Mesodermal cell (in vitro differentiated cells): ENCODE data around the gene ZNF3.
A peak's percentile ranks its signal among the peaks of the same experiment; 100 is the strongest.

Source experiments
- H3K27ac ChIP-seq: 2 replicates; pipeline ENCODE4 v1.7.0; 2013; ENCODE audit warnings: mild to moderate bottlenecking, low read depth, low read length, moderate library complexity; ENCODE audit not compliant: severe bottlenecking
- H3K36me3 ChIP-seq: 2 replicates; pipeline ENCODE4 v1.7.1; 2013; ENCODE audit warnings: mild to moderate bottlenecking, low read length, moderate library complexity; ENCODE audit not compliant: control insufficient read depth, insufficient read depth
- H3K4me1 ChIP-seq: one replicate; pipeline ENCODE4 v1.7.1; 2013; ENCODE audit warnings: mild to moderate bottlenecking, low read length; ENCODE audit not compliant: insufficient read depth, control insufficient read depth, poor library complexity, severe bottlenecking
- H3K4me3 ChIP-seq: 2 replicates; pipeline ENCODE4 v1.7.0; 2013; ENCODE audit warnings: low read length, control low read depth, mild to moderate bottlenecking; ENCODE audit not compliant: insufficient read depth, poor library complexity, severe bottlenecking; ENCODE audit errors: extremely low read depth
- H3K9me3 ChIP-seq: 2 replicates; pipeline ENCODE4 v1.7.1; 2013; ENCODE audit warnings: mild to moderate bottlenecking, low read length, moderate library complexity; ENCODE audit not compliant: control insufficient read depth
- WGBS, 2 experiments: methylation state at CpG; one replicate each; pipeline ENCODE4 v1.1.5; 2013; ENCODE audit warnings: missing lambda C conversion rate in 2 of 2; ENCODE audit not compliant: insufficient coverage in 2 of 2; 5-methylcytosine and 5-hydroxymethylcytosine counted together

The ZNF3 gene

DNA sequence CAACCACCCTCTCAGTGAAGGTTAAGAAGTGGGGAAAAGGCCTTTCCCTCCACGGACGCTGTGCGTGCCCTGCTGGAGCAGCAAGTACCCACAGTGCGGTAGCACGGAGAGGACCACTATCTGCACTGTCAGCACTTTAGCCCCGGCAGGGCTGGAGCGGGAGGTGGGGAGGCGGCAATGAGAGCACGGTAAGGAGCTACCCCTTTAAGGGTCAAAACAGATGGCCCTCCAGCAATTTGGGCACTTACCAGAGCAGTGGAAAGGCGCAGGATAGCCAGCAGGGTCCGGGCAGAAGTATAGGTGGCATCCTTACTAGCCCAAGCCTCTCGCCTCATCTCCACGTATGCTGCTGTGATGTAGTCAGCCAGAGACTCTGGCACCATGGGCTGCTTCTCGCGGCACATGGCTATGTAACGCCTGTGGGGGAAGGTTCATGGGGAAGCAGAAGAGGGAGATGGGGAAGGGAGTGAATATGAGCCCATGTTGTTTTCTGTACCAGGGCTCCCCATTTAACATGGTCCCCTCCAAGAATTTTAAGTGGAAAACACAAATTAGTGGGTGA lies 12.5 kb upstream of the ZNF3 start:
- WGBS, 2 experiments, result 94 to 97% methylated on average over 11 to 16 of the region's 16 CpGs
- peak overlapping the region; percentile 7 for H3K27ac ChIP-seq
- H3K36me3 ChIP-seq, result peaks cover 93% of the 10 kb centered on the region
- no peaks in the 10 kb centered on the region for H3K9me3 ChIP-seq
- peaks cover 51% of the 10 kb centered on the region for H3K4me1 ChIP-seq
- H3K4me3 ChIP-seq, result no peak overlapping the region

- 86 to 91% methylated on average over 12 of the region's 13 CpGs for WGBS, 2 experiments
- H3K4me1 ChIP-seq, result peaks cover 46% of the 10 kb centered on the region
- H3K27ac ChIP-seq, result peak overlapping the region; percentile 7
- H3K36me3 ChIP-seq, result peaks cover 88% of the 10 kb centered on the region
- H3K9me3 ChIP-seq, result no peaks in the 10 kb centered on the region
- no peak overlapping the region for H3K4me3 ChIP-seq
These were observed 12.0 kb upstream of the ZNF3 start for GRCh38 chr7:100093498-100093897.

GRCh38 chr7:100093054-100093453 lies 11.5 kb upstream of the ZNF3 start:
- Histone ChIP-seq H3K4me3 (no peak overlapping the region), H3K27ac (peak overlapping the region; percentile 7), H3K9me3 (no peaks in the 10 kb centered on the region), H3K36me3 (peaks cover 84% of the 10 kb centered on the region), H3K4me1 (peaks cover 41% of the 10 kb centered on the region)
- WGBS, 2 experiments, result 94 to 95% methylated on average over 5 of the region's 8 CpGs

GRCh38 chr7:100091411-100092181 lies 10.1 kb upstream of the ZNF3 start:
- H3K36me3 ChIP-seq, result peaks cover 69% of the 10 kb centered on the region
- WGBS, 2 experiments, result 85 to 88% methylated on average over 15 to 18 of the region's 19 CpGs
- H3K4me3 ChIP-seq, result no peak overlapping the region
- no peaks in the 10 kb centered on the region for H3K9me3 ChIP-seq
- H3K4me1 ChIP-seq, result peaks cover 49% of the 10 kb centered on the region
- H3K27ac ChIP-seq, result peak overlapping the region; percentile 50

- no peaks in the 10 kb centered on the region for H3K9me3 ChIP-seq
- no peak overlapping the region for H3K4me3 ChIP-seq
- 97 to 98% methylated on average over 6 to 11 of the region's 14 CpGs for WGBS, 2 experiments
- H3K36me3 ChIP-seq, result peaks cover 61% of the 10 kb centered on the region
- peaks cover 47% of the 10 kb centered on the region for H3K4me1 ChIP-seq
- H3K27ac ChIP-seq, result peak overlapping the region; percentile 50
These were observed 9.2 kb upstream of the ZNF3 start for GRCh38 chr7:100090527-100091410.

GRCh38 chr7:100089458-100090196 lies 8.1 kb upstream of the ZNF3 start:
- WGBS, 2 experiments, result 44 to 48% methylated on average over 5 to 6 of the region's 7 CpGs
- Histone ChIP-seq H3K27ac (peak overlapping the region; percentile 98), H3K4me1 (peaks cover 41% of the 10 kb centered on the region), H3K36me3 (peaks cover 49% of the 10 kb centered on the region), H3K4me3 (peak overlapping the region; percentile 71), H3K9me3 (no peaks in the 10 kb centered on the region)

GRCh38 chr7:100088621-100089457 lies 7.3 kb upstream of the ZNF3 start, which contains the start of gene COPS6:
Gene COPS6 (plus strand): TSS chr7:100088969. CDS start chr7:100088991, 22 bp downstream.
- WGBS, 2 experiments, result 1% methylated on average over 38 to 50 of the region's 68 CpGs

DNA sequence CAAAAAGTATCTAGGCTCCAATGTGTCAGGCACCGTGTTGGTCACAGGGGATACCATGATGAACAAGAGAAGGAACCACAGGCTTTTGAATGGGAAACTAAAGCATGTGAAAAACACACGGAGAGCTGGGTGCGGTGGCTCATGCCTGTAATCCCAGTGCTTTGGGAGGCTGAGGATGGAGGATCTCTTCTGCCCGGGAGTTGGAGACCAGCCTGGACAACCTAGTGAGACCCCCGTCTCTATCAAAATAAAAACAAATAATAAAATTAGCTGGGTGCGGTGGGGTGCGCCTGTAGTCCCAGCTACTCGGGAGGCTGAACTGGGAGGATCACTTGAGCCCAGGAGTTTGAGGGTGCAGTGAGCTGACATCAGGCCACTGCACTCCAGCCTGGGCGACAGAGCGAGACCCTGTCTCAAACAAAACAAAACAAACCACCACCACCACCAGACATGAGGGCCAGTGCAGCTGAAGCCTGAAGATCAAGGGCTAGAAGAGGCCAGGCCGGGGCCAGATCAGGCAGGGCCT lies 6.6 kb upstream of the ZNF3 start:
- Histone ChIP-seq H3K4me3 (peak overlapping the region; percentile 71), H3K36me3 (peaks cover 35% of the 10 kb centered on the region), H3K4me1 (peaks cover 28% of the 10 kb centered on the region), H3K9me3 (no peaks in the 10 kb centered on the region), H3K27ac (peak overlapping the region; percentile 98)
- 88% methylated on average over 6 of the region's 11 CpGs for WGBS, 2 experiments

More at GRCh38 chr7:100088621-100089457, 7.3 kb upstream of the ZNF3 start, which contains the start of gene COPS6:
- peak within 1 kb of the TSS; percentile 98 for H3K27ac ChIP-seq
- H3K4me1 ChIP-seq, result peaks cover 34% of the 10 kb centered on the region
- no peaks in the 10 kb centered on the region for H3K9me3 ChIP-seq
- peaks cover 41% of the 10 kb centered on the region for H3K36me3 ChIP-seq
- H3K4me3 ChIP-seq, result peak within 1 kb of the TSS; percentile 71

- WGBS, 2 experiments, result 74 to 78% methylated on average over 8 to 9 of the region's 10 CpGs
- H3K4me3 ChIP-seq, result no peak overlapping the region
- peak overlapping the region; percentile 98 for H3K27ac ChIP-seq
- H3K36me3 ChIP-seq, result peaks cover 25% of the 10 kb centered on the region
- H3K4me1 ChIP-seq, result peaks cover 24% of the 10 kb centered on the region
- no peaks in the 10 kb centered on the region for H3K9me3 ChIP-seq
These were observed 5.7 kb upstream of the ZNF3 start for GRCh38 chr7:100087055-100087750.
